Right lobe of liver (tissue), 4 donors: ENCODE data around the gene ZNF225.

ENCODE experiments used
- CTCF ChIP-seq, 4 donors: fragments of 200-600 bp in 3 of 4; fragments of 450-650 bp in 1 of 4; IDR thresholded peaks; one replicate each; pipeline versions ENCODE4 v1.5.1 to v1.8.0; 2016 to 2022; ENCODE audit warnings: antibody characterized with exemption in 4 of 4, mild to moderate bottlenecking in 2 of 4
- POLR2A ChIP-seq: fragments of 450-650 bp; IDR thresholded peaks from one replicate; pipeline ENCODE4 v1.6.1; 2017; ENCODE audit warnings: antibody characterized with exemption, mild to moderate bottlenecking
- donor health status: DM: no; HTN: no; CAD: no.
- donor health status: DM: no; HTN: no; CAD: no.
- donor health status: DM: no; HTN: yes; CAD: no.

DNA sequence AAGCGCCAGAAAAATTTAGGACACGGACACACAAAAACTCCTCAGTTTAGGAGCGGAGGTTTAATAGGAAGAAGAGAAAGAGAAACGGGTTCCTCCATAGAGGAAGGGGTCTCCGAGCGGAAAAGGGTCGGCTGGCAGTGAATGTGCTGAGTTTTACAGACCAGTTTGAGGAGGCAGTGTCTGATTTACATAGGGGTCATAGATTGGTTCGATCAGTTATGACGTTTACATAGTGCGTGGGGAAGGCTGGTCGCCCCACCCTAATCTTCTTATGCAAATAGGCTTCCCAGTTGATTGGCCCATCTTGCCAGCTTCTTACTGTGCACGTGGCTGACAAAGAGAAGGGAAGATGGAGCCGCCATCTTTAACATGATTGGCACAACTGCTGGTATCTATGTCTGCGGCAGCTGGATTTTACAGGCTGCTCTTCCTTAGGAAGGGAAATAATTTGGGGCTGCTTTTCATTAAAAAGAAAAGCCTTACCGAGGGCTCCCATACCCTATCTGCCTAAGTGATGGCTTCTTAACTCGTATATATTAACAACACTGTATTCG is 1.2 kb upstream of the ZNF225 start:
- TF ChIP-seq CTCF (IDR thresholded peaks at IDR 0.05): no peak
- TF ChIP-seq POLR2A: no peak
